A673 (cell line): ENCODE measurements around the gene TMEM235. TPM values are rescaled to one million over a fixed set of nuclear protein-coding genes. Genes with fewer than 3 reads are reported as not detected.

ENCODE experiments used
- BruUV-seq: library from RNA; stranded (reverse); fragments of 400-500 nt; replicated peaks from 2 replicates; lab custom pipeline; 2021; lab: Mats Ljungman, UMichigan
- CTCF ChIA-PET: fragments of 300-600 bp; sonication (Branson Sonifier 250); formaldehyde crosslinking; loops from one replicate; lab custom pipeline; 2022; ENCODE audit warnings: antibody characterized with exemption; lab: Charles Lee
- POLR2A ChIA-PET: fragments of 300-600 bp; sonication (Branson Sonifier 250); formaldehyde crosslinking; loops from one replicate; lab custom pipeline; 2022; ENCODE audit warnings: antibody characterized with exemption; ENCODE audit not compliant: low non-redundant PET; lab: Charles Lee
- DNase-seq: peaks from one replicate; pipeline ENCODE4 v3.0.0-alpha.2; 2015; ENCODE audit warnings: low spot score
- H3K27ac ChIP-seq: fragments of 200-600 bp; sonication (generic); 2 replicates; pipeline ENCODE4 v1.5.1; 2016; ENCODE audit warnings: mixed run types, low read depth, mild to moderate bottlenecking, mixed read lengths, antibody characterized with exemption, low read length; ENCODE audit not compliant: poor library complexity, severe bottlenecking
- H3K27me3 ChIP-seq: fragments of 200-600 bp; sonication (generic); replicated peaks from 2 replicates; pipeline ENCODE4 v1.6.1; 2017; ENCODE audit warnings: mixed run types, low read depth, mild to moderate bottlenecking, mixed read lengths, antibody characterized with exemption, low read length; ENCODE audit not compliant: insufficient read depth, poor library complexity
- H3K36me3 ChIP-seq: fragments of 200-600 bp; sonication (generic); 2 replicates; pipeline ENCODE4 v1.6.1; 2016; ENCODE audit warnings: mixed run types, mild to moderate bottlenecking, mixed read lengths, antibody characterized with exemption, low read length; ENCODE audit not compliant: insufficient read depth, poor library complexity, severe bottlenecking
- H3K4me1 ChIP-seq: fragments of 200-600 bp; sonication (generic); 2 replicates; pipeline ENCODE4 v1.6.1; 2017; ENCODE audit warnings: mixed run types, mild to moderate bottlenecking, mixed read lengths, antibody characterized with exemption, low read length; ENCODE audit not compliant: insufficient read depth, poor library complexity, severe bottlenecking
- H3K4me3 ChIP-seq: fragments of 200-600 bp; sonication (generic); 2 replicates; pipeline ENCODE4 v1.5.1; 2016; ENCODE audit warnings: low read depth, mixed run types, mild to moderate bottlenecking, mixed read lengths, low read length; ENCODE audit not compliant: poor library complexity, severe bottlenecking
- H3K9me3 ChIP-seq: fragments of 200-600 bp; sonication (generic); 2 replicates; pipeline ENCODE4 v1.6.1; 2016; ENCODE audit warnings: mixed run types, low read depth, mild to moderate bottlenecking, mixed read lengths, antibody characterized with exemption, low read length; ENCODE audit not compliant: poor library complexity, severe bottlenecking
- CTCF ChIP-seq: fragments of 300-800, 200-600 bp; sonication (generic); conservative IDR thresholded peaks from 2 replicates; pipeline ENCODE4 v1.5.1; 2017; ENCODE audit warnings: low read depth, mild to moderate bottlenecking, antibody characterized with exemption, low read length, moderate library complexity, mixed read lengths
- EZH2 ChIP-seq: fragments of 200-600 bp; sonication (generic); IDR thresholded peaks from 2 replicates; pipeline ENCODE4 v1.6.1; 2017; ENCODE audit warnings: borderline replicate concordance, low read depth, mild to moderate bottlenecking, mixed read lengths, antibody characterized with exemption, low read length; ENCODE audit not compliant: poor library complexity, severe bottlenecking
- intact Hi-C: fragments of 100-400 bp; cut with micrococcal nuclease; formaldehyde crosslinking; loops from one replicate; pipeline ENCODE4 v1.10.0; 2022; ENCODE audit not compliant: unreplicated experiment
- total RNA-seq: library from RNA; stranded (reverse); gene quantifications from 2 replicates; pipeline ENCODE4 v1.2.3, GENCODE V29; 2021

Gene TMEM235
- total RNA-seq, 1 experiment from 2014 or later, result not detected

- no peaks in the 10 kb centered on the region for H3K4me1 ChIP-seq
- H3K27me3 ChIP-seq, result no peaks in the 10 kb centered on the region
- no peaks in the 10 kb centered on the region for H3K36me3 ChIP-seq
- CTCF ChIA-PET, result no interaction called here
- no peak for DNase-seq
- POLR2A ChIA-PET, result no interaction called here
- no peak overlapping the region for H3K27ac ChIP-seq
- intact Hi-C loops, result no loop called here
- no TSS peak for BruUV-seq
- no peak overlapping the region for H3K4me3 ChIP-seq
- no peaks in the 10 kb centered on the region for H3K9me3 ChIP-seq
- TF ChIP-seq EZH2 (no peak), CTCF (no peak)
Measured at GRCh38 chr17:78240839-78241238, 9.4 kb downstream of the TMEM235 start.

GRCh38 chr17:78241277-78242023, 10.0 kb downstream of the TMEM235 start:
- TF ChIP-seq EZH2 (no peak), CTCF (no peak)
- POLR2A ChIA-PET, result interaction anchor here (0.6 kb wide), 1 partner anchor 15 kb away, joined by 3 read pairs; no protein-coding TSS in a partner anchor
- DNase-seq, result peak; percentile 59
- Histone ChIP-seq H3K9me3 (no peaks in the 10 kb centered on the region), H3K27ac (no peak overlapping the region), H3K4me1 (no peaks in the 10 kb centered on the region), H3K27me3 (no peaks in the 10 kb centered on the region), H3K36me3 (no peaks in the 10 kb centered on the region), H3K4me3 (no peak overlapping the region)
- CTCF ChIA-PET, result no interaction called here
- intact Hi-C loops, result no loop called here
- no TSS peak for BruUV-seq

DNA sequence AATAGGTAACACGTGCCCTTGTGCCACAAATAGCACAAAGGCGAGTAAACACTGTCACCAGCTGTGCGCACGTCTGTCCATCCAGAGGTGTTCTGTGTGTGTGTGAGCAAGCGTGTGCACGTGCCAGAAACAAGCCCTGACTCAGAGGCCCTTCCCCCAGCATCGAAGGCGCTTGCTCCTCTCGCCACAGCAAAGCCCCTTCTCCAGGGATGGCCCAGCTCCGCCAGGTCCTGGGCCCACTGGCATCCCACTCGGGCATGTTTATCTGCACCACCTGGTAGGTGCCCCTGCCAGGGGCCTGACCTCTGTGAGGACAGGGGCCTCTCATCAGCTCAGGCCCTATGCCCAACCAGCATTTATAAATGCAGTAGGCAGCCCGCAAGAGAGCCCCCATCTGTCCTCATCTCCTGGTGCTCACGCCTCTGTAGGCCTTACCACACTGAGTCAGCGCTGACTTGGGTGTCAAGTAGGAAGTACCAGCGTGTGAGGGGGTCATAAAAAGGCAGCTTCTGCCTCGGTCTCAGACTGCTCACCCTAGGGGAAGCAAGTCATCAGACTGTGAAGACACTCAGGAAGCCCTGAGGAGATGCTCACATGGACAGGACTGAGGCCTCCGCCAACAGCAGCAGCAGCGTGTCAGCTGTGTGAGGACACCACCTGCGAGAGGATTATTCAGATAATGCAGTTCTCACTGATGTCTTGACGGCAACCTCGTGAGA, 10.8 kb downstream of the TMEM235 start:
- ChIA-PET CTCF (no interaction called here), POLR2A (no interaction called here)
- Histone ChIP-seq H3K27ac (no peak overlapping the region), H3K4me1 (no peaks in the 10 kb centered on the region), H3K27me3 (no peaks in the 10 kb centered on the region), H3K4me3 (no peak overlapping the region), H3K36me3 (no peaks in the 10 kb centered on the region), H3K9me3 (no peaks in the 10 kb centered on the region)
- TF ChIP-seq EZH2 (no peak), CTCF (no peak)
- intact Hi-C loops, result no loop called here
- DNase-seq, result no peak
- no TSS peak for BruUV-seq
